GM21737 (cell line): ENCODE data around the gene TSPAN12.

Experiments
- ATAC-seq: cut with Tn5 transposase; IDR thresholded peaks from one replicate; pipeline ENCODE4 v1.9.1; 2021; ENCODE audit warnings: mild to moderate bottlenecking, moderate library complexity; ENCODE audit not compliant: unreplicated experiment

The TSPAN12 gene

GRCh38 chr7:120760851-120761250, 97.1 kb downstream of the TSPAN12 start:
- ATAC-seq = no peak

- ATAC-seq = no peak
These were observed 97.9 kb downstream of the TSPAN12 start for GRCh38 chr7:120760050-120760449.

- no peak for ATAC-seq
These were observed 114.8 kb downstream of the TSPAN12 start for GRCh38 chr7:120743128-120743527.

- no peak for ATAC-seq
These were observed 115.6 kb downstream of the TSPAN12 start for GRCh38 chr7:120742372-120742771.

- ATAC-seq = no peak
These were observed 116.4 kb downstream of the TSPAN12 start for GRCh38 chr7:120741371-120742042.

GRCh38 chr7:120740348-120740747, 117.6 kb downstream of the TSPAN12 start:
- ATAC-seq = no peak

- ATAC-seq = no peak
These were observed 119.1 kb downstream of the TSPAN12 start for GRCh38 chr7:120738816-120739215.
